ENCODE results near the gene COA7.
A peak's percentile ranks its signal among the peaks of the same experiment; 100 is the strongest.

COA7 gene

DNA sequence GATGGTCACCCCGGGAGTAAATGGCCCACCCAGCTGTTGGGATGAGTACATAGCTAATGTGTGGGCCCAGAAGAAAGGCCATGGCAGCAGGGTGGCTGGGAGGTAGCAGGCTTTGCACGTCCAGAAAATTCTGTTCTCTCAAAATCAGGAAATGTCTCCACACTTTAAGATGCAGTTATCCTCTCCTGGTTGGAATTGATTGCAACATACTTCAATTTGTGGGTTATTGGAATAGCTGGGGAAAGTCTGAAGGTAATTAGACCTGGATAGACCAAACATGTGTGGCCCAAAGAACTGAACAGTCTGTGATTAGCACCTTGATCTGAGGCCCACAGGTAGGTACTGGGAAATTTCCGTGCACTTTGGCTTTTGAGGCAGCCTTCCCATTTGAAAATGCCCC lies 30.2 kb downstream of the COA7 start:
- no peak for DNase-seq

DNA sequence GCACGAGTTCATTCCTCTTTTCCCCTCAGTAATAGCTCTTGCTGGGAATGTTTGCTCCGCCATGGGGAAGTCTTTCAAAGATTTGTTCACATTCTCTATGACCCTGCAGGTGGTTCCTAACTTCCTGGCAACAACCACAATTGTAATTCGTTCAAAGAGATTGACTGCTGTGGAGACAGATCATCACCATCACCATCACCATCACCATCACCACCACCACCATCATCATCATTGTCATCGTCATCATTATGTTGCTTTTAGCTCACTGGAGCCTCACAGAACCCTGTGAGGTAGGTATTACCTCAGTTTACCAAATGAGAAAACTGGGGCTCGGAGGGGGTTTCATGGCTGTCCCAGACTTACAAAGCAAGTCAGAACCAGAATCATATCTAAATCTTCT lies 30.9 kb downstream of the COA7 start:
- no peak for DNase-seq

DNA sequence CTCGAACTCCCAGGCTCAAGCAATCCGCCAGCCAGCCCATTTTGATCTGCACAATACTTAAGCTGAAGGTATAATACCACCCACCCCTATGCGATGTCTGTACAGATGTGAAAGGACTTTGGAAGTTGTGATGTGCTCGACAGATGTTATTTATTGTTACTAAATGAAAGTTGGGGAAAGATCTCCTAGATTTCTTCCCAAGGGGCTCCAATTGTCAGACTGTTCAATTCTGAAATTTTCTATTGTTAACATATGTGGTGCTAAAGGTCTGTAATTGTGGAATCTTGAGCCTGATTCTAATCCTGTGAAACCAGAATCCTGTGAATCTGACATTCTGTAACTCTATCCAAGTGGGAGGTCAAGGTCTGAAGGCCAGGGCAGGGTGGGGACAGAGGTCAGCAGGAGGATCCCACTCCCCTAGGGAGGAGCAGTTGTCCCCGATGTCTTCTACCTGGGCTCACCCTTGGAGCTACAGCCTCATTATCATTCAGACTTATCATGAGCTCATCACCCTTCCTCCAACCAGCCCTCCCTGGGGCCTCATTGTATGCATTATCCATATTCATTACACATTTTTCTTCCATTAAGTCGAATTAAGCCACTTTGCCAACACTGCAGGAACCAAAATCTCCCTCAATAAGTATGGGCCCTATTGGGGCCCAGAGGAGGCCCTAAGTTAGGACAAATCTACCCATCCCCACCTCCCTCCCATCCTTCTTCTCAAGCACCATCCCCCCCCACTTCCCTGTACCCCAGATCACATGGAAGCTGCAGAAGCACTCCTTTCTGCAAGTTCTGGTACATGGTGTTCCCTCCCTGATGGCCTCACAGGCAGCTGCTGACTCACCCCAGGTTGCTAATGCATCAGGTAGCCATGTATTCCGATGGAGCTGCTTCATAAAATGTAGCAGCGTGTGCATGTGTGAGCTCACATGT lies 32.9 kb downstream of the COA7 start:
- DNase-seq: peak; percentile 64

DNA sequence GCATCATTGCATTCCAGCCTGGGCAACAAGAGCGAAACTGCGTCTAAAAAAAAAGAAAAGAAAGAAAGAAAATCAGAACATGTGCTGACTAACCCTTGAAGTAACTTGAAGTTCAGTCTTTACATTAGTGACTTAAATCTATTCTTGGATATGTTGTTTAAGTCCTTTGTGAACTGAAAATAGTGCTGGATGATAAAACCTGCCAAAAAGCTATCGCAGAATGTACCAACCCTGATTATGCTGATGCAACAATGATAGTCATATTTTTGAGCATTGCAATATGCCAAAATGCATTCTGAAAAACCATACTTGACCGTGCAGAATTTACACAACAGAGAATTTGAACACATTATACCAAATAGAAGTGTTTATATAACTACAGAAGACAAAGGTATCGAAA lies 34.4 kb downstream of the COA7 start:
- DNase-seq: no peak

DNA sequence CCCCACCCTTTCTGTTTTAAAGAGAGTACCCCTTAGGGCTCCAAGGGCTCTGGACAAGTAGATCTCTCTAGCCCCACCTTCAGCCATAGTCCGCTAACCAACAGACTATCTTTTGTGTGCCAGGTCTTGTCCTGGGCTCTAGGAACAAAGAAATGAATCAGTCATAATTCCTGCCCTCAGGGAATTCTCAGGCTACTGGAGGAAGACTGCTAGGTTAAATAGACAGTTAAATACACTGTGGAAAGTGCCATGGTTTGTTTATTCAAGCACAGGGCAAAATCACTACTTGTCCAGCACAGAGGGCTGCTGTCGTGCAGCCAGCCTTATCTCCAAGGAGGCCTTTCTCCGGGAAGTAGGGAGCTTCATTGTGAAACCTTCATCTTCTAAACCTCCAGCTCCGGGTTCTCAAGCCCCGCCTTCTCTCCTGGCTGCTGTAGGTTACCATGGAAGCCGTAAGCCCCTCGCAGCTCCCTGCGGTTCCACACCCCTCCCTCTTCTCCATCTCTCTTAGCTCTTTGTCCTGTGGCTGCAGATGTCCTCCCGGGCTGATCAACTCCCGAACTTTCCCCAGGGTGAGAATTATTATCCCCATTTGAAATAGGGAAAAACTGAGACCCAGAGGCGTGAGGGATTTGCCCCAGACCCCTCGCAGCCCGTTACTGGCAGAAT lies 35.4 kb downstream of the COA7 start:
- peak; percentile 97 for DNase-seq

DNA sequence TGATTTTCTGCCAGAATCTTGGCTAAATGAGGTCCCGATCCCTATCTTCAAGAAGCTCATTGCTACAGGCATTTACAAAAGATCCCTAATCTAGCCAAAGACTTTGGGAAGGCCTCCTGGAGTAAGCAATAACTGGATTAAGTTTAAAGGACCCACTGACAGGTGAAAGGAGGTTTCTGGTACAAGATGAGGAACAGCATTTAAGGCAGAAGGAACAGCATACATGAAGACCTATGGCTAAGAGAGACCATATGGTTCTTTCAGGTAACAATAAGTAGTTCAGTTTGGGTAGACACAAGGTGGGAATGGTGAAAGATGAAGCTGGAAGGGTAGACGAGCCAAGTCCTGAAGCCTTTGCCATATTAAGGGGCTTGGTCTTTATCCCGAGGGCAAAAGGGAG lies 37.3 kb downstream of the COA7 start:
- no peak for DNase-seq

DNA sequence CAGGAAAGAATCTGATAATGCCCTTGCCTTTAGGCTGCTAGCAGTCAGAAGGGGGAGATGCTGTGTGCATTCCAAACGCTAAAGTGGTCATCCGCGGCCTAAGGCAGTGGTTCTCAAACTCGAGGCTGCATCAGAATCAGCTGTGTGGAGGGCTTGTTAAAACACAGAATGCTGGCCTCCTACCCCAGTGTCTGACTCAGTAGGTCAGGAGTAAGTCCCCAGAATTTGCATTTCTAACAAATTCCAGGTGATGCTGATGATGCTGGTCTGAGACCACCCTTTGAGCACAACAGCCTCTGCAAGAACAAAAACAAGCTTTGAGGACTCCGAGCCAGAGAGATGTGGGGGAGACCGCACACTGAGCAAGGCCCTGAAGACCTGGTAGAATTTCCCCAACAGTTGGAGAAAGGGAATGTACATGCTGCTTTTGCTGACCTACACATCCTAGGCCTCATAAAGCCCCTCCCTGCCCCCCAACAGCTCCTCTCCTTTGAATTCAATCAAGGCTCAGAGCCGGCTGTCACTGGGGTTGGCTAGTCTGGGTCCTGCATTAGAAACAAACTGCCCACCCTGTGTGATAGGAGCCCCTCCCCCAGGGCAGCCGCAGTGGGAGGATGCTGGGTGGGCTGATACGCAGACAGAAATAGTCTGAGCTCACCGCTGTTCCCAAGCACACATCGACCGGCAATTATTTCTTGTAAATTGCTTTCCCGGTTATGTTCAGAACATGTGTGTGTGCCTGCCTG lies 38.1 kb downstream of the COA7 start:
- peak; percentile 95 for DNase-seq

DNA sequence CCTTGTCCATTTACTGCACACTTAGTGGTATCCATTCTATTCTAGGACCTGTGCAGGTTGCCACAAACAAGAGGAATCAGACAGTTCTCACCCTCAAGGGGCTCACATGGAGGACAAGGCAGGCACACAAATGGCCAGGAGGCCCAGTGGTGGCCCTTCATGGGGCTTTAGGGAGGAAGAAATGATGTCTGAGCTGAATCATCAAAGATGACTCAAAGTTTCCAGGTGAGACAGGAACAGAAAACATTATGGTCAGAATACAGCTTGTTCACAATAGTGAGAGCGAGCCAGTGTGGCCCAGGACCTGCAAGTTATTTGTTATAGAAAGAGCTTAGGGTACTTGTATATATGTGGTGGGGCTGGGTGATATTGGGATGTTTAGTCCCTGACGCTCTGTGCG lies 38.8 kb downstream of the COA7 start:
- DNase-seq: peak; percentile 71

DNA sequence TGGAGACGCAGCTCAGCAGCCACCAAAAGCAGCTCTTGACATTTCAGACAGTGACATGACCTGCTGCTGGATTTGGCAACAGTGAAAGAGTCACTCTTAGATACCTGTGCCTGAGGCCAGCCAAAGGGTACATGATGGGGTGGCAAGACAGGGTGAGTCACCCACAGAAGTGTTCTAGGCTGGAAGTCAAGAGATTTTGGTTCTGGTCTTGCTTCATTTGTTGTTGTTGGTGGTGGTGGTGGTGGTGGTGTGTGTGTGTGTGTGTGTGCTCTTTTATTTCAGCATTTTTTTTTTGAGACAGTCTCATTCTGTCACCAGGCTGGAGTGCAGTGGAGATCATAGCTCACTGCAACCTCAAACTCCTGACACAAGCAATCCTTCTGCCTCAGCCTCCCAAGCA lies 39.4 kb downstream of the COA7 start:
- peak; percentile 86 for DNase-seq

DNA sequence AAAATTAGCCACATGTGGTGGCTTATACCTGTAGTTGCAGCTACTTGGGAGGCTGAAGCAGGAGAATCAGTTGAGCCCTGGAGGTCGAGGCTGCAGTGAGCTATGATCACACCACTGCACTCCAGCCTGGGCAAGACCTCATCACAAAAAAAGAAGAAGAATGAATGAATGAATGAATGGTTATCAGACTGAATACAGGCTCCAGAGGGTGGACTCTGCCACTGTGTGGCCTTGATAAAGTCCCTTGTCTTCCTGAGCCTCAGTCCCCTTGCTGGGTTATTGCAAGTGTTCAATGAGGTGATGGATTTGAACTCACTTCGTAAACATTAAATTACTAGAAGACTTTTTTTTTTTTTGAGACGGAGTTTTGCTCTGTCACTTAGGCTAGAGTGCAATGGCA lies 40.4 kb downstream of the COA7 start:
- DNase-seq: no peak

DNA sequence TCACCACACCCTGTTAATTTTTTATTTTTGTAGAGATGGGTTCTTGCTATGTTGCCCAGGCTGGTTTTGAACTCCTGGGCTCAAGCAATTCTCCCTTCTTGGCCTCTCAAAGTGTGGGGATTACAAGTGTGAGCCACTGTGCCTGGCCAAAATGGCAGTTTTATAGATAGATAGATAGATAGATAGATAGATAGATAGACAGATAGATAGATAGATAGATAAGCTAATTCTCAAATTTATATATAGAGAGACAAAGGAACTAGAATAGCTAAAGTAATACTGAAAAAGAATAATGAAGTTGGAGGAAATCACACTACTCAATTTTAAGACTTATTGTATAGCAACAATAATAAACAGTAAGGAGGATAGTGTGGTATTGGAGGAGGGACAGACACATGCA lies 44.1 kb downstream of the COA7 start:
- DNase-seq: no peak

DNA sequence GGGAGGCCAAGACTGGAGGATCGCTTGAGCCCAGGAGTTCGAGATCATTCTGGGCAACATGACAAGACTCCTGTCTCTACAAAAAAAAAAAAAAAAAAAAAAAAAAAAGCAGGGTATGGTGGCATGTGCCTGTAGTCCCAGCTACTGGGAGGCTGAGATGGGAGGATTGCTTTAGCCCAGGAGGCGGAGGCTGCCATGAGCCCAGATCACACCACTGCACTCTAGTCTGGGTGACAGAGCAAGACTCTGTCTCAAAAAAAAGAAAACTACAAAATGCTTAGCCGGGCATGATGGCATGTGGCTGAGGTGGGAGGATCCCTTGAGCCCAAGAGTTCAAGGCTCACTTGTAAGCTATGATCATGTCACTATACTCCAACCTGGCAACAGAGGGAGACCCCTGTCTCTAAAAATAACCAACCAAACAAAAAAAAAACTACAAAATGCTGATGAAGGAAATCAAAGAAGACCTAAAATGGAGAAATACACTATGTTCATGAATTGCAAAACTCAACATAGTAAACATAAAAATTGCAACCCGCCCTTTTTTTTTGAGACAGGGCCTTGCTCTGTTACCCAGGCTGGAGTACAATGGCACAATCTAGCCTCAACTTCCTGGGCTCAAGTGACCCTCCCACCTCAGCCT lies 44.8 kb downstream of the COA7 start:
- no peak for DNase-seq

DNA sequence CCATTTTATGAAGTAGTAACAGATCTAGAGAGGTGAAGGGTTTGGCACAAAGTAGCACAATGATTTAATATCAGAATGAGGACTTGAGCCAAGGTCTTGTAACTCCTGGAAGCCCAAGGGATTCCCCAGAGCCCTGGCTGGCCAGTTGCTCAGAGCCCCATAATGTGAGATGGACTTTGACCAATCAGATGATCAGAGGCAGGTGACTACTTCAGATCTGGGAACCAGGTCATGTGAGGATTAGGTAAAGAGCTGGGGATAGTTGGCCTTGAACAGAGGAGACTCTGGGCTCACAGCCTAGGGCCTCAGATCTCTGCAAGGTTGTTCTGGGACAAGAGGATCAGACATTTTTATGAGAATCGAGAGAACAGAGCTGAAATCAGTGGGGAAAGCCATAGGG lies 46.2 kb downstream of the COA7 start:
- no peak for DNase-seq

DNA sequence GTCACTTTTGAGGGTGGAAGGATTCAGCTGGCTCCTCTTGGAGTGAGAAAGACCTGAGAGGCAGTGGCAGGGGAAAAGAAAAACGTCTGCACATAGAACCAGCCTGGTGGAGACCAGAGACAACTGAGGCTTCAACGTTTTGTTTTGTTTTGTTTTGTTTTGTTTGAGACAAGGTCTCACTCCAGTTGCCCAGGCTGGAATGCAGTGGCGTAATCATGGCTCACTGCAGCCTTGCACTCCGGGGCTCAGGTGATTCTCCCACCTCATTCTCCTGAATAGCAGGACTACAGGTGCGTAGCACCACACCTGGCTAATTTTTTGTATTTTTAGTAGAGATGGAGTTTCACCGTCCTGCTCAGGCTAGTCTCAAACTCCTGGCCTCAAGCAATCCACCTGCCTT lies 52.9 kb downstream of the COA7 start:
- no peak for DNase-seq

DNA sequence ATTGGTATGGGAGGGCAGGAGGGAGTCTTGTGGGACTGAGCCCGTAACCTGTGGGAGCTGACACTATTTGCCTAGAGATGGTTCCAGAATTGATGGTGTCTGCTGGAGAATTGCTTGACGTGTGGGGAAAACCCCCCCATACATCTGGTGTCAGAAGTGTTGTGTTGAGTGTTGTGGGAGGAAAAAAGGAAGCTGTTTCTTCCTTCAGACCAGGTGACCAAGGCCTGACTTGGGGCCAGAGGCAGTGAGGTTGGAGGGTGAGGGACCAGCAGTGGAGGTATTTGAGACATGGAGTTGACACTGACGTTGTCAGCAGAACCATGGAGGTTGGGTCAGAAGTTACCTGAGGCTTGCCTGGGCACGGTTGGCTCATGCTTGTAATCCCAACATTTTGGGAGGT lies 56.8 kb downstream of the COA7 start:
- no peak for DNase-seq

DNA sequence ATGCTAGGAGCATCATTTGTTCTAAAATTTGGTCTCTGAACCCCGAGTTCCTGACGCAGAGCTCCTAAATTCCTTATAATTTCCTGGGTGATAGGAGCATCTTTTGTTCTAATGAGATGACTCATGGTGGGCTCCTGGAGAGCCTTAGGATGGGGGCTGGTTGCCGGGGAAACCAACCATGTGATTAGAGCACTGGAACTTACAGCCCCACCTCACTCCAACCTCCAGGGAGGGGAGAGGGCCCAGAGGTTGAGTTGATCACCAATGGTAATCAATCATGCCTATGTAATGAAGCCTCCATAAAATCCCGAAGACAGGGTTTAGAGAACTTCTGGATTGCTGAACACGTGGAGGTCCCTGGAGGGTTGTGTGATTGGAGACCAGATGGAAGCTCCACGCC lies 57.5 kb downstream of the COA7 start:
- DNase-seq: no peak

DNA sequence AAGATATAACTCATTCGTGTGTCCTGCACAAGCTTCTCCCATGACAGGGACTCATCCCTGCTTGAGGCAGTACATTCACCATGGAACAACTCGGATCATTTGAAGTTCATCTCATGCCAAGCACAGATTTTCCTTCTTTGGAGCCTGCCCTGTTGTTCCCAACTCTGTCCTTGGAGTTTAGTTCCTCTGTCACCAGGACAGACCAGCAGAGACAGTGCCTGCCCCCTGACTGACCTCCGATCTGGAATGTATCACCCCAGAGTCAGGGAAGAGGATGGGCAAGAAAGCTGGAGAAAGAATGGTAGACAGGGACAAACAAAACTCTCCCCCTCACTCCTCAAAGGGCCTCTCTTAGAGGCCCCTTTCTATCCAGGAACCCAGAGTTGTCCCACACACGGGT lies 60.2 kb downstream of the COA7 start:
- no peak for DNase-seq

DNA sequence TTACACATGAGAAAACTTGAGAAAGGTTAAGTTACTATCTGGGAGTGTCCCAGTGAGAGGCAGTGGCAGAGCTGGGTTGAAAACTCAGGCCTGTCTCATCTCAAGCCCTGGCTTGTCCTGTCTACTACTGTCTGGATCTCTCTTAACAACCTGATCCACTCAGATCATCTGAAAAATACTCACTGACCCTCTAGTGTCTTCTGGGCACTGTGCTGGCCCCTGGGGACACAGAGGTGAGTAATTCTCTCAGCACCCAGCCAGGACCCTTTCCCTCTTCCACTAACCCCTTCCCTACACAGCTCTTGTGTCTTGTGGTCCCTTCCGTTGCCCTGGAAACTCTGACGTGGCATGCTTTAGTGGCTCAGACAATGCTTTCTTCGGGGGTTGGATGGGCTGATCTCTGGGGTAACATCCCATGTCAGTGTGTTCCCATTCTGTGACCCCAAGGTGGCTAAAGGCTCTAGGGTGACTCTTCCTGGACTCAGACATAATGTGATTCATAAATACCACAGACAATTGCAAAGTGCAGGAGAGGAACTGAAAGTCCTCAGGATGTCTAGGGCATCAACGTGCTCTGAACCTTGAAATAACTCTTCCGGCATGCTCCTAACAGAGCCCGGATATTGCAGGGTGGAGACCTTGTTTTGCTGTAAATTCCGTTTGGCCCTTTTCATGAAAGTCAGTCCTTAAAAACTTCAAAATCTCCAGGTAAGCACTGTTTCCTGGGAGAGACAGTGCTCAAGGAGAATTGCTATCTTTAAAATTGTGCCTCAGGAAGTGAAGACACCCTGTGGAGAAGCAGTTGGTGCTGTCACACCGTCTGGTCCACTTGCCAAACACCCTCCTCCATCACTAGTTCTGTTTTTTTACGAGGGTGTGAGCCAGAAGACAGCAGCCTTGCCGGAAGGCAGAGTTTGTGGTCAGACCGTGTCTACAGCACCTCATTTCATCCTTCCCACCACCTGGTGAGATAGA lies 61.1 kb downstream of the COA7 start:
- peak; percentile 66 for DNase-seq

DNA sequence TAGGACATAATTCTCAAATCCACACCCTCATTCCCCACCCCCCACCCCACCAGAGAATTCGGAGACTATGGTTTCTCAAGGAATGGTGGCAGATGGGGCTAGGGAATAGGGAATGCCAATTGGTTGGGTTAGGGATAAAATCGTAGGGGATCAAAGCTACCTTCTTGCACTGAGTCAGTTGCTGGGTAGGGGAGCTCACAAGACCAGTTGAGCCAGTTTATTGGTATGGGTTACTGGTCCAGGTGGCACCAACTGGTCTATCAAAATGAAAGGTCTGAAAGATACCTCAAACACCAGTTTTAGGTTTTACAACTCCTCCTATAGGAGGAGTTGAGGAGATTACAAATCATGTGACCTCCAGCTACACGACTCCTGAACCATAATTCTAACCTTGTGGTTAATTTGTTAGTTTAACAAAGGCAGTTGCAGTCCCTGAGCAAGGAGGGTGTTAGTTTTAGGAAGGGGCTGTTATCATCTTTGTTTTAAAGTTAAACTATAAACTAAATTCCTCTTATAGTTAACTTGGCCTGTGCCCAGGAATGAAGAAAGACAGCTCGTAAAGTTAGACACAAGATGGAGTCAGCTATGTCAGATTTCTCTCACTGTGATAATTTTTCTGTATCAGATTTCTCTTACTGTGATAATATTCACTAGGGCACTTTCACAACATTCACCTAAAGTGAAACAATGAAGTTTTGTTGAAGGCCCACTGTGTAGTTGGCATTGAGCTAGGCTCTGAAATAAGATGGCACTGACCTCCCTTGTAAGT lies 62.6 kb downstream of the COA7 start:
- DNase-seq: no peak
